ENCODE data around the gene PTPRA.
"Not testable (repeated sequence)": the region's sequence is repeated elsewhere in the genome, so short reads cannot be mapped to it uniquely, and the experiment has no call there.

PTPRA gene

DNA sequence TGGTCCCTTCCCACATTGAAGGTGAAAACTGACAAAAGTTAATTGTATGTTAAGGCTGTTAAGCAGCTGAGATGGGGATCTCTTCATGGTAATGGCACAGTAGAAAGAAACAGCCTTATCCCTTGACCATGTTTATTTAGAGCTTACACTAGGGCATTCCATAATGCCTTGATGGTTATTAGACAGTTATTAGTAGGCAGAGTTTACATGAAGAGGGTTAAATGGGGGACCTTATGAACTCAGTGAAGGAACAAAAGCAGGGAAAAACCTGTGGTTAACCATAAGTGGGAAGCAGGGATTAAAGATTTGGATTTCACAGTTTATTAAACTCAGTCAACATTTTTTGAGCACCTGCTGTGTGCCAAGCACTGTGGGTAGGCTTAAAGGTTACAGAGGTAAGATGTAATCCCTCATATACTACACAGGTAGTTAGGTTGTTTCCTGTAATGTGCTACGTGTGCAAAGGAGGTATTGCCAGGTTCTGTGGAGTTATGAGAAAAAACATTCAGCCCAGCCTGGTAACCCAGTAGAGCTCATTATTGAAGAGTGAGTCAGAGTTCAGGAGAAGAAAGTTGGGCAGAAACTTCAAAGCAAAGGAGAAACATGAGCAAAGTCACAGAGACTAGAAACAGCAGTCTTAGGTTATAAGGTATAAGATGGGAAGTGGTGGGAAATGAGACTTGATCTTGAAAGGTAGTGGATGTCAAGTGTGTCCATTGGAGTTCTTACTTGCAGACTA is 137.9 kb downstream of the PTPRA start:
- no peak for DNase-seq

DNA sequence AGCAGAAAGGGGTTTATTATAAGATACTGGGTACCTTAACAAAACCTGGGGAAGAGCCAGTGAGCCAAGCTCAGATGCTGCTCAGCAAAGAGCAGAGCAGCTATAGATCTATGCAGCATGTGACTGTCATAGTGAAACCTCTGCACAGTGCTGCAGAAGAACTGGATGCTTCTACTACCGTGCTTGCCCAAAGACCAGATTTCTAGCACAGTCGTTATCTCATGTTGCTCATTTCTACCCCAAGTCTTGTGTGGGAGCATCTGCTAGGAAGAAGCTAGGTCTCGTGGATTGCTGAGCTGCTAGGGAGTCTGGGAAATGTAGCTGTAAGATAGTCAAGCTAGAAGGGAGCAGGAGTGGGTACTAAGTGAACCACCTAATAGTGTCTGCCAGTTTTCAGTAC is 138.5 kb downstream of the PTPRA start:
- DNase-seq: no peak

DNA sequence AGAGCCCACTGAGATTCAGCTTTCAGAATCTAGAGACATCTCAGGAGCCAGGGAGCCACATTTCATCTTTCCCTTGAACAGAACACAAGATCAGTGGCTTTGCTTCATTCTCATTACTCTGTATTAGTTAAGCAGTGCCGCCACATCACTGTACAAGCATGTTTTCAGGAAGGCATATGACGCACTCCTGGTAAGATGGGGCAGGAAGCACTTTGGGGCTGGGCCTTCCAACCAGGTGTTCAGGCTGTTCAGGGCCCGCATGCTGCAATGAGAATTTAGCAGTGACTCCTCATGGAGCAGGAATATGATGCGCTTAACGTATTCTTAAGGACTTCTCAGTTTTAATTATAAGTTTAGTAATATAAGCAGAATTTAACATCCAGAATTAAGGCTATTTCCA is 140.5 kb downstream of the PTPRA start:
- DNase-seq: no peak

DNA sequence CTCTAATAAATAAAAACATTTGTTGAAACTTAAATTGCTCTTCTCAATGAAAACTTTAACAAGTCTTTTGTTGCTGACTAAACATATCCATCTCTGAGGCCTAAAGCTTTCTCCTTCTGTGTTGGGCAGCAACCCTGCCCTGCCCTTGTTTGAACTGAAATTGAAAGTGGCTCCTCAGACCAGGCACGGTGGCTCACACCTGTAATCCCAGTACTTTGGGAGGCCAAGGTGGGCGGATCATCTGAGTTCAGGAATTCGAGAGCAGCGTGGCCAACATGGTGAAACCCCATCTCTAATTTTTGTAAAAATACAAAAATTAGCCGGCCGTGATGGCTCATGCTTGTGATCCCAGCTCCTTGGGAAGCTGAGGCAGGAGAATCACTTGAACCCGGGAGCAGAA is 140.9 kb downstream of the PTPRA start:
- no peak for DNase-seq

- DNase-seq: no peak
These were observed 141.4 kb downstream of the PTPRA start for GRCh38 chr20:3014662-3015061.

- not testable (repeated sequence) for DNase-seq
These were observed 142.0 kb downstream of the PTPRA start for GRCh38 chr20:3015302-3015701.

DNA sequence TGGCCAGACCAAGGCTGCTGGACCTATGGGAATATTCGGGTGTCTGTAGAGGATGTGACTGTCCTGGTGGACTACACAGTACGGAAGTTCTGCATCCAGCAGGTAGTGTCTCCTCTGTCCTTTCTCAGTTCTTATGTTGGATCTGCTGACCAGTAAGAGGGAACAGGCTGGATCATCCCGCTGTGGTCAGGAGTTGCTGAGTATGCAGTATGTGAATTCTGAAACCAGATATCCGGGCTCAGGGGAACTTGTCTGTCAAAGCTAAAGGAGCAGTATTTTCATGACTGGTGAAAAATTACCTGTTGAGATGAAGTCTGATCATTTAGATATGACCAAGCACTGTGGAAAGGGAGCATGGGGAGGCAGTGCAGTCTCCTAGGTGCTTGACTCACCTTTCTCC is 148.0 kb downstream of the PTPRA start:
- no peak for DNase-seq

- DNase-seq: no peak
These were observed 148.5 kb downstream of the PTPRA start for GRCh38 chr20:3021777-3022176.

GRCh38 chr20:3022559-3023490 is 149.5 kb downstream of the PTPRA start:
- peak; percentile 62 for DNase-seq

DNA sequence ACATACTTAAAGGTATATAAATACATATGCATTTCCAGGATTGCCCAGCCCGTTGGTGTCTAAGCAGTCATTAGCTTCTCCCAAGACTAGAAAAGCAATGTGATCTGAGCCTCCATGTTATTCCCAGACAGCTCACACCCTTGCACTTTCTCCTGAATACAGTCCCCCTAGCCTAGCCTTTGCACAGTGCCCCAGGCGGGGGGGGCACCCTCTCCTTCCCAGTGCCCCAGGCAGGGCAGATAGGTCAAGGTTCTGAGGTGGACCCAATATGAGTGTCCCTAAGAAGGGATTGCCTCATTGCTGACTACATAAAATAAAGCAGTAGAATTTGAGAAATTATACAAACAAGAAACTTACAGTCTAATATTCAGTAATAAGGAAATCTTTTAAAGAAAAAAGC is 154.7 kb downstream of the PTPRA start:
- DNase-seq: no peak

DNA sequence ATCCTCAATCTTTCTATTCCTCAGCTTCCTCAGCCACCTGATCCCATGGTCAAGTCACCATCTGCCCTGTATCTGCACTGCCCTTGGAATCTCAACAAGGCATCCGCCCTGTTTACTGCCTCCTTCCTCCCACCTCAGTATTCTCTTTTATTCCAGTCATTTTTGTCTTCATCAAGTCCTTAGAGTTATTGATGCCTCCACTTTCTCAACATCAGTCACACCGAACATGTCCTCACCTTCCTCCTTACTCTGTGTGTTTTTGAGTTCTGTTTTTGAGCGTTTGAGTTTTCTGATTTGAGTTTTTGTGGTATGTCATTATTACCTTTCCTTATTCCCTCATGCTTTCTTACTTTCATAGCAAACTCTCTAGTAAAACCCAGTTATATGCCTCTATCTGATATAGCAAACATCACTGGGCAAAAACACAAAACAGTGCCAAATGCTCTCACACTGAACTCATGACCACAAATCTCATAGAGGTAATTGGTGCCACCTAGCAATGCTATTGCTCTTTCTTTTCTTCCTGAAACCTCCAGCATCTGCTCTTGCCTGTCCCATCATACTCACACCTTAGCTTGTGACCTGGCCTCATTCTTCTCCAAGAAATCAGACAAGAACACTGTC is 158.4 kb downstream of the PTPRA start:
- DNase-seq: no peak

- DNase-seq: no peak
These were observed 159.3 kb downstream of the PTPRA start for GRCh38 chr20:3032624-3033023.

DNA sequence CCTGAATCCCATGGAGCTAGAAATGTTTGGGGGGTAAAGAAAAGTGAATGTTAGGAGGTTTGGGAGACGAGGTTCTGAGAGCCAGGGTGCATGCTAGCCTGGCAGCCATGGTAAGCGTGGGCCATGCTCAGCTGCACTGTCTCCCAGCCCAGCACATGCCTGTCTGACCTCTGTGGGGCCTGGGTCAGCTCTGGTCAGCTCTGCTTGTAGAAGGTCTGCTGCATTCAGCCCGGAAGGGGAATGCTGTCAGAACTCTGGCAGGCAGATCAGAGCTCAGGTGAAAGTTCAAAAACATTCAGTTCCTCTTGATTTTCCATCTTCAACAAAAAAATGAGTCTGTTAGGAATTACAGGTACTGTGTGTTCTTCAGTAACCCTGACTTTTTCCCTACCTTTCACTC is 164.4 kb downstream of the PTPRA start:
- DNase-seq: no peak

DNA sequence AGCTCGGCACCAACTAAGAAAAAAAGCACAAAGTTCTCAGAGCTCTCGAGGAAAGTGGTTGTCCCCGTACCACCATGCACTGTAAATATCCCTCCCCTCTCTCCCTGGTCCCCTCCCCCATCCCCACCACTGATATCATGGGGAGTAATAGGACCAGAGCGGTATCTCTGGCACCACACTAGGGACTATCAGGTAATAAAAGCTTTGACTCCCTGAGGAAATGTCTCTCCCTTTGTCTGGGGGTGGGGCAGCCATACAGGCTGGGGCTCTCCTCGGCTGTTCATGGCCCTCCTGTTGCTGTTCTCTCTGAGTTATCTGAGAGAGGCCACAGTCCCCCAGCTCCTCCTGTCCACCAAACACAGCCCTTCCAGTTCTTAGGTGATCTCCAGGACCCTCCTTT is 165.2 kb downstream of the PTPRA start:
- DNase-seq: no peak

- DNase-seq: no peak
These were observed 166.1 kb downstream of the PTPRA start for GRCh38 chr20:3039426-3039825.

GRCh38 chr20:3040086-3040485 is 166.8 kb downstream of the PTPRA start:
- no peak for DNase-seq

- no peak for DNase-seq
These were observed 168.7 kb downstream of the PTPRA start for GRCh38 chr20:3041854-3042409.

DNA sequence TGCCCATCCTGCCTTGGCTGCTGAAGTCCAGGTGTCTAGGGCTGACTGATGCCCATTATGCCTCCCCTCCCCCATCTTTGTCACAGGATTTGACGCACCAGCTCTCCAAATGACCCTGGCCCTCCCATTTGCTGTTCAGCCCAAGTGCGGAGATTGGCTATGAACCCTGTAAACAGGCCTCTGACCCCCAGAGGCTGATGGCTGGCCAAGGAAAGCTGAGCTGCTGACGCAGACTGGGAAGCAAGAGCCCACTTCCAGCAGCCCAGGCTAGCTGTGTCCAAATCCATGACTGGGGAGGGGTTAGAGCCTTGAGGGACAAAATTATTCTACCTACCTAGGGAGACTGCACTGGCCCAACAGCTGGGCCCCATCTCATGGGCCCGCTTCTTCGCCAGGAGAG is 169.3 kb downstream of the PTPRA start:
- no peak for DNase-seq

DNA sequence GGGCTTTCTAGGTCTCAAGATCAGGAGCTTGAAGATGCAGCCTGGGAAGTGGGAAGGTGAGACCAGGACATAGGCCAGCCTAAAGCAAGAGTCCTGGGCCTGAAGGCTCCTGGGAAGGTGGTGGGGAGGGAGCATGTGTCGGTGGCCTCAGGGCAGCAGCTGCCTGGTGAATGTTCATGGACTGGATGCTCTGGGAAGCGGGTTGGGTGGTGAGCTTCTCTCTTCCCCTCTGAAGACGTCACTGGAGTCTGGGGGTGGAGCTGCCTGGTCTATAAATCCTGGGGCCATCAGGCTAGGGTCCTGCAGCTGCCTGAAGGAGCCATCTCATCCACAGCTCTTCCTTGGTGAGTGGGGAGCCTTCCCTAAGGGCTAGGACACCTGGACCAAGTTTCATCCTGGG is 170.0 kb downstream of the PTPRA start, which contains the start of gene GNRH2:
Gene GNRH2, plus strand, starts transcription at position 301 of the 400 bp plus-strand sequence. CDS start 793 bp downstream, outside the sequence.
- no peak for DNase-seq

DNA sequence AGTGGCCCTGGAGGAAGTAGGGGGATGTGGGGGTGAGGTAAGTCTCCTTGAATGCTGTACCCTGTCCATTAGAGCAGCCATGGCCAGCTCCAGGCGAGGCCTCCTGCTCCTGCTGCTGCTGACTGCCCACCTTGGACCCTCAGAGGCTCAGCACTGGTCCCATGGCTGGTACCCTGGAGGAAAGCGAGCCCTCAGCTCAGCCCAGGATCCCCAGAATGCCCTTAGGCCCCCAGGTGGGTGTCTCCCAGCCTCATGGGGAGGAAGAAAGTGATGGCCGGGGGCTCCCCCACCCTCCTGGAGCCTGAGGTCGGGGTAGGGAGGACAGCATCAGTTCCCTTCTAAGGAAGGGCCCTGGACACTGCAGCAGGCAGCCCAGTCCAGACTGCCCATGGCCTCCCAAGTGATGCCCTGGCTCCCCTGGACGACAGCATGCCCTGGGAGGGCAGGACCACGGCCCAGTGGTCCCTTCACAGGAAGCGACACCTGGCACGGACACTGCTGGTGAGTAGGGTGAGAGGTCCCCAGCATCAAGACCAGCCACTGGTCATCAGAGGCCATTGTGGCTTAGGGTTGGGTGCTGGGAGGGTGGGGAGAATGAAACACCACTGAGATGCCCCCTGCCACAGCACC is 171.2 kb downstream of the PTPRA start:
- no peak for DNase-seq

- peak; percentile 95 for DNase-seq
These were observed 171.9 kb downstream of the PTPRA start for GRCh38 chr20:3045042-3045815.

All from islet precursor cell (in vitro differentiated cells).